GM12891 (cell line): Measurements from ENCODE around the gene IL10.

Experiments
- POLR2AphosphoS5 ChIP-seq: IDR thresholded peaks from 2 replicates; pipeline ENCODE4 v1.6.1; 2011; ENCODE audit warnings: low read depth, low read length, control low read depth
- SPI1 ChIP-seq: IDR thresholded peaks from 2 replicates; pipeline ENCODE4 v1.6.1; 2011; ENCODE audit warnings: low read depth, low read length, control low read depth
- TAF1 ChIP-seq: IDR thresholded peaks from 2 replicates; pipeline ENCODE4 v1.6.1; 2011; ENCODE audit warnings: low read depth, low read length, control low read depth

- TF ChIP-seq POLR2AphosphoS5 (no peak), TAF1 (no peak), SPI1 (no peak)
These were observed 47.0 kb downstream of the IL10 start for GRCh38 chr1:206725109-206725963.
